HG03520 (cell line): ENCODE data around the gene ITIH3.

Source experiments
- ATAC-seq: cut with Tn5 transposase; IDR thresholded peaks from one replicate; pipeline ENCODE4 v1.9.1; 2021; ENCODE audit warnings: mild to moderate bottlenecking, moderate library complexity; ENCODE audit not compliant: unreplicated experiment

ITIH3 gene

GRCh38 chr3:52792961-52793695 lies 1.5 kb upstream of the ITIH3 start:
- no peak for ATAC-seq

DNA sequence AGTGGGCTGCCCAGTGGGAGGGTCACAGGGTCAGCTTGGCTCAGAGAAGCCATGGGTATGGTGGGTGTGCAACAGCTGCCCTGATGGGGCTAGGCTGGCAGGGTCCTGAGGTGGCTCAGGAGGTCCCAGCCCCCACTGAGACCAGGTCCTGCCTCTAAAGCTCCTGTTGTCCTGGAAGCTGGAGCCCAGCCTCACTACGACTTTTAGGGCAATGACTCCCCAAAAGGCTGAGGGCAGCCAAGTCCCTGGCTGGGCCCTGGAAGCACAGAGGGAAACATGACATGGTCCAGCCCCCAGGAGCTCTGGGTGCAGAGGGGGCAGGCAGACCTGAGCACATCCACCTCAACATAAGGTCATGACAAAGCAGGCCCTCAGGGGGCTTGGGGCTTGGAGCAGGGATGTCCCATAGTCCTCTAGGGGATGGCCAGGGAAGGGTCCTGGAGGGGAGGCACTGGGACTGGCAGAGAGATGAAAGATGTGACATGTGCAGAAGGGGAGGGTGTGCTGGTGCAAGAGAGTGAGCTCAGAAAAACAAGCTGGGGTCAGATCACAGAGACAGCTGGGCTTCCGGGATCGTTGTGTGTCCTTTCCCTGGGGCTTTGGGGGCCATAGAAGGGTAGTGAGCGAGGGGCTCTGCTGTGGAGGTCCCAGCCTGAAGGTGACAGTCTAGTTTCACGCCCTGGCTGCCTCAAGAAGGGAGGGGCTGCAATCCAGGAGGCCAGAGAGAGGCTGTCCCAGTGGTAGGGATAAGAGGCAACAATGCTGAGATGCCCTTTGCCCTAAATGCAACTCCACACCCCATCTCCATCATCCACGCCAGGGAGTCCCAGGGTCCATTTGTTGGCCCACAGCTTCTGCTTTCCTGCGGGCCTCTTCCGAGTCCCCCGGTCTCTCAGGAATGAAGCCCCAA lies 639 bp upstream of the ITIH3 start:
- no peak for ATAC-seq

DNA sequence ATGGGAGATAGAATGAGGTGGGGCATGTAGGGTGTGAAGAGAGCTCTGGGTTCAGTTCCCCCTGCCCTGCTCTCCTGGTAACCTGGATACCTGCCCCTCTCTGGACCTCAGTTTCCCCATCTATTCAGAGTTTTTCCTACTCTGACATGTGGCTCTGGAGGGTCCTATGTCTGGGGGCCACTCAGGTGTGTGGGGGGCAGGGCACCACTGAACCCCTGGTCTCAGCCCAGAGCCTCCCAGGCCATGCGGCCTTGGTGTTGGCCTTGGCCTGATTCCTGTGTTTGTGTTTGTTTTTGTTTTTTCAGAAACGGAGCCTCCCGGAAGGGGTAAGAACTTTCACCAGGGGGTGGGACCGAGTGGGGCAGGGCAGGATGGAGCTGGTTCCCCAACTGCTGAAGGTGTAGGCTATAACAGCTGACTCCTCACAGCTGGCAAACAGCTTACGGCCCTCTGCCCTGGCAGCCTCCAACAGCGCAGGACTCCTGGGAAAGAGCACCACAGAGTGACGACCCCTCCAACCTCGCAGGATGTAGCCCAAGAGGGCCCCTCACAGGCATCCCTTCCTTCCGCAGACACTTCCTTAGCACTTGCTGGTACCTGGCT lies 803 bp downstream of the ITIH3 start:
- ATAC-seq, result no peak

GRCh38 chr3:52796411-52796810 lies 1.8 kb downstream of the ITIH3 start:
- ATAC-seq, result no peak

- ATAC-seq, result no peak
Measured at GRCh38 chr3:52798376-52798977, 3.9 kb downstream of the ITIH3 start.

DNA sequence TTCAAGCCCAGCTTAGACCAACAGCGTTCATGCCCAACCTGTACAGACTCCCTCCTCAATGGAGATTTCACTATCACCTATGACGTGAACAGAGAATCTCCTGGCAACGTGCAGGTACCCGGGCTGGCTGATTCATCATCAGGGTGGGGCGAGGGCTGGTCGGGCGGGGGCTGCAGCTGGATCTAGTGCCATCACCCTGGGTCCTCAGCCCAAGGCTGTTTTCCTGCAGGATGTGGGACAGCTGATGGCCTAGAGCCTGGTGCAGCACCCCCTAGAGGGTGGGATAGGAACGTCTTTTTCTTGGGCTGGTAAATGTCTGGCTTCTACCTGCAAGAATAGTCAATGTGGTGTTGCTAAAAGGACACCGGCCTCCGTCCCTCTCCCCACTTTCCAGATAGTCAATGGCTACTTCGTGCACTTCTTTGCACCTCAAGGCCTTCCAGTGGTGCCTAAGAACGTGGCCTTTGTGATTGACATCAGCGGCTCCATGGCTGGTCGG lies 4.4 kb downstream of the ITIH3 start:
- ATAC-seq, result no peak

GRCh38 chr3:52800079-52800478 lies 5.5 kb downstream of the ITIH3 start:
- no peak for ATAC-seq

DNA sequence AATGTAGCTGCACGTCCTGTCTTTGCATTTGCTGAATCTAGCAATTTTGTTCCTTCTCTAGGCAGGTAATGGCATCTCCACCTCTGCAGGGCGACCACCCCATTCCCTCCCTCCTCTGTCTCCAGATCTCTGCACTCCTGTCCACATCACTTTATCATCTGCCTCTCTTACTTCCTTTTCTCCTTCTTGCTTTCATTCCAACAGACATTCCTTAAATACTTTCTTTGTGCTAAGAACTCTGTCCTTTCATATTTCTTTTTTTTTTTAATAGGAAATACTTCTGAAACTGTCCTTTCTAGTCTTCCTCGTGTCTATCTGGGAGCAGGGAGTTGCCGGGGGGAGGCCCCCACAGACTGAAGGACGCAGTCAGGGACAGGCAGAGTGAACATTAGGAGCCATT lies 7.2 kb downstream of the ITIH3 start:
- ATAC-seq, result no peak

- no peak for ATAC-seq
Measured at GRCh38 chr3:52805270-52806039, 10.9 kb downstream of the ITIH3 start.

DNA sequence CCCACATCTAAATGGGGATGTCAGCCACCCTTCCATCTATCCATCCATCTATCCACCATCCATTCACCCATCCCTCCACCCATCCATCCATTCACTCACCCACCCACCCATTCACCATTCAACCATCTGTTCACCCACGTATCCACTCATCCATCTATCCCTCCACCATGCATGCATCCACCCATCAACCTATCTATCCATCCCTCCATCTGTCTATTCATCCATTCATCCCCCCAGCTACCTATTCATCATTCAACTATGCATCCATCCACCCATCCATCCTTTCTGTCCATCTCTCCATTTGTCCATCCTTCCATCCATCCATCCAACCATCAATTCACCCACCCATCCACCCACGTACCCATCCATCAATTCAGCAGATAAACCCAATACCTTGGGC lies 14.6 kb downstream of the ITIH3 start:
- ATAC-seq, result no peak

GRCh38 chr3:52809662-52810377 lies 15.2 kb downstream of the ITIH3 start:
- ATAC-seq, result no peak

GRCh38 chr3:52810923-52811322 lies 16.3 kb downstream of the ITIH3 start:
- no peak for ATAC-seq

DNA sequence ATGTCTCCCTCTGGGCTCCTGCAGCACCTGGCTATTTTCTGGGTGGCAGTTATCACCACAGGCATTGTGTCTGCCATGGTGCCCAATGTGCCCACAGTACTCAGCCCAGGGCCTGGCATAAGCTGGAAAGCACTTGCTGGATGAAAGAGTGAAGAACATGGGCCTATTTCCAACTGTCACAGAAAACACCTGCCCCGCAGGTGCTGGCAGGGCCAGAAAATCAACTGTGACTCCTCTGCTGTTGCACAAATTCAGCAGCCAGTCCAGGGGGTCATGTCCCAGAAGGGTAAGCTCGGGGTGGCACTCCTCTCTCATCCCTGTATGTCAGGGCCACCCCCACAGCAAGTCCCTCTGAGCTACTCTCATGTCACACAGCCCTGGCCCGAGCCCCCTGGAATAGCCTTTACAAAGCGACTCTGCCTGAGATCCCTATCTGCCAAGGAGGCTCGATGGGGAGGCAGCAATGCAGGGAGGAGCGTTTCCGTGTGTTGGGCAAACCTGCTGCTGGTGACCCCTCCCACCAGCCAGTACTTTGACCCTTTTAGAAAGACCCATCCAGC lies 16.9 kb downstream of the ITIH3 start:
- no peak for ATAC-seq

GRCh38 chr3:52813810-52814209 lies 19.2 kb downstream of the ITIH3 start:
- no peak for ATAC-seq

DNA sequence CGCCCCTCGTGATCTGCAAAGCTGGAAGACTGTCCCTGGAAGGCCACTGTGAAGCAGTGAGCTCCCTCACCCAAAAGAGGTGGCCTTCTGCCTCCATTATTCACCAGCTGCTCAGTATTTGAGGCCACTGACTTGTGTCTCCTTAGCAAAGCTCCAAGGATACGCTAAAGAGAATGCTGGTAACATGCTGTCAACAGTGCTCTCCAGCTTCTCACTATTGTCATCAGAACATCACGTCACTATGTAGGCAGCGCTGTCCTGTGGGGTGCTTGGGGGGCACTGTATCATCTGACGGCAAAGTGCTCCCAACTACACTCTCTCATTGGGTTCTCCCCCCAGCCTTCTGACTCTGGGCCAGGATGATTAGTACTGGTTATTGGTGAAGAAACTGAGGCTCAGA lies 21.6 kb downstream of the ITIH3 start:
- ATAC-seq, result no peak

- no peak for ATAC-seq
Measured at GRCh38 chr3:52816654-52817053, 22.1 kb downstream of the ITIH3 start.

GRCh38 chr3:52817221-52817620 lies 22.6 kb downstream of the ITIH3 start:
- ATAC-seq, result no peak

DNA sequence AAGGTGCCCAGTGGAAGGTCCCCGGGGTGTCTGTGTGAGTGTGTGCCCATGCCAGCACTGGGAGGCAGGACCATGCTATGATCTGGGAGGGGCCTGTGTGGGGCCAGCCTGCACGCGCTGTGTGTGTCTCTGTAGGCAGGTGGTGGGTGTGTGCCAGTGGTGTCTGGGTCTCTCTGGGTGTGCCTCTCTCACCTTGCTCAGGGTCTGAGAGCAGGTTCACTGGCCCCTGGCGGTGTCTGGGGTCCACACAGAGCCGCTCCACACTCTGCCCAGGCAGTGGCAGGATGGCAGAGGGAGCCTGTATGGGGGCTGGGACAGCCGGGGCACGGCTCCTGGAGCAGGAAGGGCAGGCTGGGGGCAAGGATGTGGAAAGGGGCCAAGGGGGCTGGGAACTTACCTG lies 23.3 kb downstream of the ITIH3 start:
- no peak for ATAC-seq

DNA sequence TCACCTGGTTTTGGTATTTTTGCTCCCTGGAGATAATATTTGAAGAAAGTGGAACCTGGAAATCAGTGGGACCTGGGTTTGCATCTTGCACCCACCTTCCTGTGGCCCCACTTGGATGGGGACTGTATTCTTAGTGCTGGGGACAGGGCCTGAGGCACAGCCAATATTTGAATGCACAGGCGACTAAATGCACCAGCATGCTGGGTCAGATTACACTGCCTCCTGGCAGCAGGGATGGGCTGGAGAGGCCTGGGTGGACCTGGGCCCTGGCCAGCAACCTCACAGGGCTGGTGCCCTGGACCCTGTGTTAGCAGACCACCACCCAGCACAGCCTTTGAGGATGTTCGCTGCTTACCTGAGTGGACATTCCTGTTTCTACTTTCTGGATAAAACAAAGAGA lies 25.3 kb downstream of the ITIH3 start:
- no peak for ATAC-seq
